Activated T-helper 2 cell treated with anti-CD3 and anti-CD28 coated beads, Interferon-gamma antibody, Interleukin-2, Interleukin-4, amounts not matched to agents 10 μg/mL and 5 μg/mL and 100 μg/mL, durations not matched to agents 14 hours and 24 hours and 36 hours (primary cell): Measurements from ENCODE around the gene IBA57. TPM values are rescaled to one million over a fixed set of nuclear protein-coding genes. Genes with fewer than 3 reads are reported as not detected.
"Not testable (repeated sequence)": the region's sequence is repeated elsewhere in the genome, so short reads cannot be mapped to it uniquely, and the experiment has no call there.

Experiments used
- DNase-seq: peaks from one replicate; pipeline ENCODE4 v3.0.0; 2021; ENCODE audit warnings: low spot score
- H3K27ac Mint-ChIP-seq: one replicate; pipeline ENCODE4 v1.8.0; 2021; ENCODE audit warnings: mixed read lengths
- H3K27me3 Mint-ChIP-seq: one replicate; pipeline ENCODE4 v1.8.0; 2021; ENCODE audit warnings: low read depth, mixed read lengths
- H3K36me3 Mint-ChIP-seq: one replicate; pipeline ENCODE4 v1.8.0; 2021; ENCODE audit warnings: low read depth, mixed read lengths
- H3K4me1 Mint-ChIP-seq: one replicate; pipeline ENCODE4 v1.8.0; 2021; ENCODE audit warnings: low read depth, mixed read lengths
- H3K4me3 Mint-ChIP-seq: one replicate; pipeline ENCODE4 v1.8.0; 2021; ENCODE audit warnings: low read depth, mild to moderate bottlenecking, moderate library complexity, mixed read lengths
- H3K9me3 Mint-ChIP-seq: one replicate; pipeline ENCODE4 v1.8.0; 2021; ENCODE audit warnings: mixed read lengths
- intact Hi-C: fragments of 100-400 bp; cut with micrococcal nuclease; formaldehyde crosslinking; loops from one replicate; pipeline ENCODE4 v1.15.1; 2023
- total RNA-seq: library from RNA; stranded (reverse); gene quantifications from 2 replicates; pipeline ENCODE4 v1.2.3, GENCODE V29; 2022

The IBA57 gene
- total RNA-seq, 1 donor from 2014 or later: 7.6 TPM

- H3K4me3 Mint-ChIP-seq: no peak overlapping the region
- peaks cover 5% of the 10 kb centered on the region for H3K4me1 Mint-ChIP-seq
- DNase-seq: no peak
- H3K27me3 Mint-ChIP-seq: no peaks in the 10 kb centered on the region
- intact Hi-C loops: no loop called here
- H3K27ac Mint-ChIP-seq: no peak overlapping the region
- no peaks in the 10 kb centered on the region for H3K9me3 Mint-ChIP-seq
- no peaks in the 10 kb centered on the region for H3K36me3 Mint-ChIP-seq
Measured at GRCh38 chr1:228181645-228182034, 16.0 kb downstream of the IBA57 start.

- no peaks in the 10 kb centered on the region for H3K9me3 Mint-ChIP-seq
- peaks cover 5% of the 10 kb centered on the region for H3K4me1 Mint-ChIP-seq
- intact Hi-C loops: no loop called here
- H3K4me3 Mint-ChIP-seq: no peak overlapping the region
- no peak overlapping the region for H3K27ac Mint-ChIP-seq
- no peaks in the 10 kb centered on the region for H3K36me3 Mint-ChIP-seq
- no peak for DNase-seq
- H3K27me3 Mint-ChIP-seq: no peaks in the 10 kb centered on the region
Measured at GRCh38 chr1:228182296-228183030, 16.9 kb downstream of the IBA57 start.

- H3K4me1 Mint-ChIP-seq: peaks cover 5% of the 10 kb centered on the region
Measured at GRCh38 chr1:228184152-228184551, 18.5 kb downstream of the IBA57 start.

GRCh38 chr1:228185641-228185965, 20.0 kb downstream of the IBA57 start:
- intact Hi-C loops: no loop called here
- Mint-ChIP-seq H3K27me3 (no peaks in the 10 kb centered on the region), H3K4me3 (no peak overlapping the region), H3K9me3 (peaks cover 6% of the 10 kb centered on the region), H3K4me1 (peaks cover 5% of the 10 kb centered on the region), H3K36me3 (no peaks in the 10 kb centered on the region), H3K27ac (no peak overlapping the region)
- DNase-seq: no peak

More at GRCh38 chr1:228184152-228184551, 18.5 kb downstream of the IBA57 start:
- no peak overlapping the region for H3K4me3 Mint-ChIP-seq
- no peak overlapping the region for H3K27ac Mint-ChIP-seq
- peaks cover 6% of the 10 kb centered on the region for H3K9me3 Mint-ChIP-seq
- no peaks in the 10 kb centered on the region for H3K27me3 Mint-ChIP-seq
- DNase-seq: no peak
- intact Hi-C loops: no loop called here
- no peaks in the 10 kb centered on the region for H3K36me3 Mint-ChIP-seq

GRCh38 chr1:228188249-228188648, 22.6 kb downstream of the IBA57 start:
- DNase-seq, H3K4me3 Mint-ChIP-seq, H3K27me3 Mint-ChIP-seq, H3K36me3 Mint-ChIP-seq, H3K4me1 Mint-ChIP-seq, intact Hi-C loops, H3K9me3 Mint-ChIP-seq, H3K27ac Mint-ChIP-seq: not testable (repeated sequence)

GRCh38 chr1:228190182-228190581, 24.6 kb downstream of the IBA57 start:
- no peak overlapping the region for H3K27ac Mint-ChIP-seq
- H3K36me3 Mint-ChIP-seq: no peaks in the 10 kb centered on the region
- DNase-seq: no peak
- no peak overlapping the region for H3K4me3 Mint-ChIP-seq
- intact Hi-C loops: no loop called here
- H3K9me3 Mint-ChIP-seq: peaks cover 6% of the 10 kb centered on the region
- peaks cover 4% of the 10 kb centered on the region for H3K4me1 Mint-ChIP-seq
- H3K27me3 Mint-ChIP-seq: no peaks in the 10 kb centered on the region

GRCh38 chr1:228190778-228191177, 25.2 kb downstream of the IBA57 start:
- DNase-seq: no peak
- peaks cover 6% of the 10 kb centered on the region for H3K9me3 Mint-ChIP-seq
- no peak overlapping the region for H3K4me3 Mint-ChIP-seq
- H3K27me3 Mint-ChIP-seq: no peaks in the 10 kb centered on the region
- intact Hi-C loops: no loop called here
- no peak overlapping the region for H3K27ac Mint-ChIP-seq
- peaks cover 1% of the 10 kb centered on the region for H3K4me1 Mint-ChIP-seq
- no peaks in the 10 kb centered on the region for H3K36me3 Mint-ChIP-seq

- no peak overlapping the region for H3K4me3 Mint-ChIP-seq
- peaks cover 14% of the 10 kb centered on the region for H3K9me3 Mint-ChIP-seq
- H3K27ac Mint-ChIP-seq: no peak overlapping the region
- peaks cover 6% of the 10 kb centered on the region for H3K36me3 Mint-ChIP-seq
- H3K27me3 Mint-ChIP-seq: no peaks in the 10 kb centered on the region
- no peaks in the 10 kb centered on the region for H3K4me1 Mint-ChIP-seq
- DNase-seq: no peak
- intact Hi-C loops: no loop called here
Measured at GRCh38 chr1:228194436-228194835, 28.8 kb downstream of the IBA57 start.

- H3K4me3 Mint-ChIP-seq: no peak overlapping the region
- intact Hi-C loops: no loop called here
- peaks cover 8% of the 10 kb centered on the region for H3K36me3 Mint-ChIP-seq
- H3K9me3 Mint-ChIP-seq: peaks cover 17% of the 10 kb centered on the region
- no peak overlapping the region for H3K27ac Mint-ChIP-seq
- no peak for DNase-seq
- H3K27me3 Mint-ChIP-seq: no peaks in the 10 kb centered on the region
- no peaks in the 10 kb centered on the region for H3K4me1 Mint-ChIP-seq
Measured at GRCh38 chr1:228194921-228195812, 29.6 kb downstream of the IBA57 start.

GRCh38 chr1:228197555-228198147, 32.0 kb downstream of the IBA57 start:
- Mint-ChIP-seq H3K4me1 (no peaks in the 10 kb centered on the region), H3K9me3 (peaks cover 20% of the 10 kb centered on the region), H3K27me3 (no peaks in the 10 kb centered on the region), H3K36me3 (peaks cover 8% of the 10 kb centered on the region), H3K4me3 (no peak overlapping the region), H3K27ac (no peak overlapping the region)
- no peak for DNase-seq
- intact Hi-C loops: no loop called here

- peaks cover 8% of the 10 kb centered on the region for H3K36me3 Mint-ChIP-seq
- DNase-seq: no peak
- H3K27ac Mint-ChIP-seq: no peak overlapping the region
- intact Hi-C loops: no loop called here
- no peak overlapping the region for H3K4me3 Mint-ChIP-seq
- peaks cover 20% of the 10 kb centered on the region for H3K9me3 Mint-ChIP-seq
- no peaks in the 10 kb centered on the region for H3K27me3 Mint-ChIP-seq
- H3K4me1 Mint-ChIP-seq: no peaks in the 10 kb centered on the region
Measured at GRCh38 chr1:228198977-228199590, 33.5 kb downstream of the IBA57 start.

GRCh38 chr1:228204958-228205357, 39.4 kb downstream of the IBA57 start:
- Mint-ChIP-seq H3K4me1 (no peaks in the 10 kb centered on the region), H3K27ac (no peak overlapping the region), H3K27me3 (peaks cover 4% of the 10 kb centered on the region), H3K4me3 (no peak overlapping the region), H3K9me3 (peaks cover 3% of the 10 kb centered on the region), H3K36me3 (no peaks in the 10 kb centered on the region)
- no peak for DNase-seq
- intact Hi-C loops: no loop called here
